RPMI7951 (cell line): Measurements from ENCODE around the gene GABPB2. TPM values are rescaled to one million over a fixed set of nuclear protein-coding genes. Genes with fewer than 3 reads are reported as not detected.

Source experiments
- DNase-seq: peaks from one replicate; pipeline ENCODE4 v3.0.0-alpha.2; 2012; ENCODE audit warnings: low read depth
- total RNA-seq: library from RNA; depleted of rRNA; stranded (reverse); fragments of >200 nt; shearing (Covaris generic); gene quantifications from 2 replicates; pipeline ENCODE4 v1.2.3, GENCODE V29; 2014

Gene GABPB2
- total RNA-seq, 1 experiment from 2014 or later = 6.7 TPM

DNA sequence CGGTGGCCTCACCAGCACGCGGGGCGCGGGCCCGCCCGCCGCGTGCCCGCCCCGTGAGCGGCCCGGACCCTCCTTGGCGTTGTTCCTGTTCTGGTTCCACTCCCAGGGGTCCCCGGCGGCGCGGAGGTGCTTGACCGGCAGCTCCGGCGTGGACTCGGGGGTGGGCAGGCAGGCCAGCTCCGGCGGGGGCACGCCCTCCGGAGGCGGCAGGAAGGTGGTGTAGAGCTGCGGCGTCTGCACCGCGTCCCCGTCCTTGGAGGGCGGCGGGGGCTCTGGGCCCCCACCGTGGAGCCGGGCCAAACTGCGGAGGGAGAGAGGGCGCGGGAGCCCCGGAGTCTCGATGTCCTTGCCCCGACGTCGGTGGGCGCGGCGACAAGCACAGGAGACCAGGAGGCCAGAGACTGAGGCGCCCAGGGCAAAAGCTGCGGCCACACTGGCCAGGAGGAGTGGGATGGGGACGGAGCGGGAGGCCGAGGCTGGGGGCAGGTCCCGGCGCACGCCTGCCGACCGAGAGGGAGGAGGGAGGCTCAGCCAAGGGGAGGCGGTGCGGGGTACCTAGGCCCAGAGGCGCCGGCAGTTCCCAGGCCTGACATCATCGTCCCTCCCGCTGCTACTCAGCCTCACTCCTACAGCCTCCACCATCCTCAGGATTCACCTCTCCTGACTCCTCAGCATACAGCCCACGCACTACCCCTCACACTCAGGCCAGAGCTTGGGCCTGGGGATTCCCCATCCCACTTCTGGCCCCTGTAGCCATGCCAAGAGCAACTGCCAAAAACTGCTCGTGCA lies 62.7 kb downstream of the GABPB2 start:
- DNase-seq = no peak

DNA sequence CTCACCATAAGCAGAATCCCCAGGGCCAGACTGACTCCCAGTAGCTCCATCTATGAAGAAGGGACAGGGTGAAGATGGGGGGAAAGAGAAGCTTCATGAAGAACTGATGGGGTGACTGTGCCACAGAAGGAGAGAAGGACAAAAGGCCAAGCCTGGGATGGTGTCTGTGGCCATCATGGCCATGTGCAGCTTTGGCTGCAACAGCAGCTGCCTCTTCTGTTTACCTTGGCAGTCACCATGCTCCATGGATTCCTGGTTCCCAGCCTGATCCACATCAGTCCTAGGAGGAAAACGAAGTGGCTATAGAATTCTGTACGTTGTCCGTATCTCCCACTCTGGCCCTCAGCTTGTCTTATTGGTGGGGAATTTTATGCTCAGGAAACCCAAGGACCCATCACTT lies 63.8 kb downstream of the GABPB2 start:
- DNase-seq = no peak

DNA sequence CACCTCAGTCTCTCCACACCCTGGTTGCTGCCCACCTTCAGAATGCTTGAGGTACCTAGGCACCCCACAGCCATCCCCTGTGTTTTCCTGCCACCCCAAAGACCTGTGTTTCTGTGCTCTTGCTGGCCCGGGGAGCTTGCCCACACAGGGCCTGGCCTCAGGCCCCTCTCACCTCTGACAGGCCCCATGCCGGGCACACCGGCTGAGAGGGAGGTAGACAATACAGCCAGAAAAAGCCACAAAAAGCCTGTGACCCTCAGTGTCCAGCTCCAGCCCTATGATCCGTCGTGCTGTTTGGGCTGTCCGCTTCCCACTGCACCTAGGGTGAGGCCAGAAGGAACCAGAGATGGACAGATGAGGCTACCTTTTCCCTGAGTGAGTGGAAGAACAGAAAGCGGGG lies 64.4 kb downstream of the GABPB2 start:
- no peak for DNase-seq

DNA sequence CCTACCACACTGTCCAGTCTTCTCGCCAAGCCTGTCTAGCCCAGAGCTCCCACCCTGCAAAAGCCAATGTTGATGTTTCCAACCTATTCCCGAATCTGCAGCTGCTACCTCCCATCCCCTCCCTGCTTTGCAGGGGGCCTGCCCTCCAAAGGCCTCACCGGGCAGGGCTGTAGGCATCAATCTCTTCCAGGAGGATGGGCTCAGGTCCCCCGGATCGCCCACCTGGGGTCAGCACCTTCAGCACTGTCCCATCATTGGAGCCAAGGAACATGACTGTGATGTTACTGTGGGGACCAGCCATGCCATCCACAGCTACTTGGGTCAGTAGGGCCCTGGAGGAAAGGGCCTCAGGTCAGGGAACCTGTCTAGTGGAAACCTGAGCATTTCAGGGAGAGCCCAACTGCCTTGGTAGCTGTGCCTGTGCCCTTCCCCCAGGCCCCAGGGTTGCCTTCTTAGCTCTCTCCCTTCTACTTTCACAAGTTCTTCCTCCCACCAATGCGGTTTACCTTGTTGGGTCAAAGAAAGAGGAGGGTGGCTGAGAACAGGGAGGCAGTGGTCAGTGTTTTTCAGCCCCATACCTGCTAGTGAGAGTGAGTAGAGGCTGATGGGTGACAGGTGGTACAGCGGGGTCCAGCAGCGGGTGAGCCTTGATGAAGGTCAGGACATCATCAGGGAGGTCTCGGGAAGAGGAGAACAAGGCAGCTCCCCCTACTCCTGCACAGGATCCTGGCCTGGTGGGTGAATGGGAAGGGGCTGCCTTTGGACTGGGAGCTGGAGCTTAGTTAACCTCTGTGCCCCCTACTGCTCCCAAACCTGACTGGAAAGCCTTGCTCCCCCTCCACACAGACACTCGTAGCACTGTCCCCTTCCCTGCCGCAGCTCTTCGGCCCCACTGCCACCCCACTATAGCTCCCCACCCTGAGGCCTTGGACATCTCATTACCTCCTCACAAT lies 65.1 kb downstream of the GABPB2 start:
- no peak for DNase-seq

DNA sequence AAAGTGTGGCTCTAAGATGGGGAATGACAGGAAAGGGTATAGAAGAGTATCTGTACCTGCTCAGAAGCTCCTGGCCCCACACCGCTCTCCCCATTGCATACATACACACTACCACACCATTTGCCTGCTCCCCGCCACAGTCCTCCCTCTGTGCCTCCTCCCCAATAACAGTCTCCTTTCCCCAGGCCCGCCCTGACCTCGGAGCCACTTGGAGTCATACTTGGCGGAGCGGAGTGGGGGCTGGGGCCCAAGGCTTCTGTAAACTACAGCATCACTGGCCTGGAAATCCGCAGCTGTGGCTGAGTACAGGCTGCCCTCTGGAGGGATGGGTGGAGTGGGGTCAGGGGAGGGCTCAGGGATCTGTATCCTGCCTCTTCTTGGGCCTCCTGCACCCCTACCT lies 67.2 kb downstream of the GABPB2 start:
- DNase-seq = no peak

DNA sequence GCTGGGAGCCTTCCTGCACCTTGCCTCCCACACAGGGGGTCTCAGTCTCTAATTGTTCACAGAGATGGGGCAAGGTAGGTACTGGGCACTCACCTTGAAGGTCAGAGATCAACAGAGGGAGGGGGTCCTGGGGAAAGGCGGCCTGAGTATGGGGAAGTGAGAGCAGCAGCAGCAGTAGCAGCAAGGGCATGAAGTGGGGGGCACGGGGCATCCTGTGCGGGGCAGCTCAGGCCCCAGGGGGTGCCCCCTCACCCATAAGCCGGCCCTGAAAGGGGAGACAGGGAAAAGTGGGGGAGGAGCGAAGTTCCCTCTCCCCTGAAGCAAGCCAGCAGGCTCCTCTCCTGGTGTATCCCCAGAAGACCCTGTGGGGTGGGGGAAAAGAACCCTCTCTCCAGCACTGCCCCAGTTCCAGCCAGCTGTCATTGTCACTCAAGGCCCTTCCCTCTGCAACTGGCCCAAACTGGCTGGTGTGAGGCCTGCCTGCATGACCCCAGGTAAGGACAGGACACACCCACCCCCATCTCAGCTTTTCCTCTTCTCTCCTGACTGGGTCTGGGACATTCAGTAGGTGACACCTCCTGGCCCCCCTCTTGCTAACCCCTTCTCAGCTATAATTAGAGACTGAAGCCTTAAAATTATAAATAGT lies 72.0 kb downstream of the GABPB2 start:
- DNase-seq = no peak

DNA sequence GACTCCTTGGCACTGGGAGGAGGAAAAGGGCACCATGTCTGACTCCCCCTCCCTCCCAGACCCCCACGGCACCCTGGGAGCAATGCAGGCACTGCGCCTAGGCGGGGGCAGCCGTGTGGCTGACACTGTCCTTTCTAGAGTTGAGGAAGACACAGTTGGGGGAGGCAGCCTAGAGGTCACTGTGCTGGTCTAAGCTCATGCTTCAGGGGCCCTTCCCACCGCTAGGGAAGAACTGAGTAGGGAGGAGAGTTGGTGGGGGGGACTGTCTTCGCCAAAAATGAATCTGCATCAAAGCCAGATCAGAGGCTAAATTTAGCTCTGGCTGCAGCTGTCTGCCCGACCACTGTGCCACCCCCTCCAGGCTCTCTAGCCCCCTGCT lies 72.5 kb downstream of the GABPB2 start:
- DNase-seq = no peak

- DNase-seq = no peak
Measured at GRCh38 chr1:151143986-151144385, 73.4 kb downstream of the GABPB2 start.

DNA sequence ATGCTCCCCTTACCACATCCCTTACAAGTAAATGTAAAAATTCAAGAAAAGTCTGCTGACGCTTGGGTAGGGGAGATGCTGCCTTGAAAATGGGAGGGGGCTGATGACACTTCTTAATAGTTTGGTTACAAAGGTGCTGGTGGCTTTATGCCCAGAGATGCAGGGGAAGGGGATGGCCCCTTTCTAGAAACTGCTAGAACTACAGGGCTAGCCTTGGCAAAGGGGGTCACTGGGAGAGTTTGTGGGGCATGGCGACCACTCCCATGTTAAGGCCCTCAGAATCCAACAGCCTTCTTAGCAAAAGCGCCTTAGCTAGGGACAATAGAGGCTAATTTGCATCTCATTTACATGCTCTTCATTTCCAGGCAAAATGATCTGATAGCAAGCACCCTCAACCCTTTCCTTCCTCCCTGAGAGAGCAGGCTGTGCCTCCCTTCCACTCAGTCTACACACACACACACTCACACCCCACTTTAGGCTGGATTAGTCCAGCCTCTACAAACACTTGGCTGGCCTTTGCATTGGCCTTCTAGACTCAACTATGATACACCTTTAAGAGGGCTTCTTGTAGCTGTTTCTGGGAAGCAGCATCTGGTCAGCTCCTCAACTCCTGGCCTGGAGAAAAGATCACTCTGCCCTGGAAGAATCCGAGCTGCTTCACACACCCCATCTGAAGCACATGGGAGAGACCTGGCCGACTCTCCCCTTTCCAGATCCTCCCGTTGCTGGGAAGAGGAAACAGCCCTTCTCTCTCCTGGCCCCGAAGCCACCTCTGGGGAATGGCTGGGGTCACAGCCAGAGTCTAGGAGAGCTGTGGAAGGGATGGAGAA lies 74.1 kb downstream of the GABPB2 start:
- no peak for DNase-seq

- DNase-seq = no peak
Measured at GRCh38 chr1:151145304-151146071, 74.9 kb downstream of the GABPB2 start.

DNA sequence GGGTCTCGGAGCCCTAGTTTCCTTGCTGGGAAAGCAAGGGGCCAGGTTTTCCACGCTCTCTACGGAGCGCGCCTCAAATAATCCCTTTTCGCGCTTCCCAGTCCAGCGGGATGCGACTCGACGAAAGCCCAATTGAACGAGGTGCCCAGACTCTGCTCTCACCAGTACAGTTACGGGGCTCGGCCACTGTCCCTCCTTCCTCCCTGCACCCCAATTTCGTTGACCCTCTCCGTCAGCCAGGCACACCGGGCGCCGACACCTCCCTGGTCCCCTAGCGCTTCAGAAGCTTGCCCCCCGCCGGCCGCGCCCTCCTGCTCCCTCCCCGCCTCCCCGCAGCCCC lies 75.5 kb downstream of the GABPB2 start:
- no peak for DNase-seq

DNA sequence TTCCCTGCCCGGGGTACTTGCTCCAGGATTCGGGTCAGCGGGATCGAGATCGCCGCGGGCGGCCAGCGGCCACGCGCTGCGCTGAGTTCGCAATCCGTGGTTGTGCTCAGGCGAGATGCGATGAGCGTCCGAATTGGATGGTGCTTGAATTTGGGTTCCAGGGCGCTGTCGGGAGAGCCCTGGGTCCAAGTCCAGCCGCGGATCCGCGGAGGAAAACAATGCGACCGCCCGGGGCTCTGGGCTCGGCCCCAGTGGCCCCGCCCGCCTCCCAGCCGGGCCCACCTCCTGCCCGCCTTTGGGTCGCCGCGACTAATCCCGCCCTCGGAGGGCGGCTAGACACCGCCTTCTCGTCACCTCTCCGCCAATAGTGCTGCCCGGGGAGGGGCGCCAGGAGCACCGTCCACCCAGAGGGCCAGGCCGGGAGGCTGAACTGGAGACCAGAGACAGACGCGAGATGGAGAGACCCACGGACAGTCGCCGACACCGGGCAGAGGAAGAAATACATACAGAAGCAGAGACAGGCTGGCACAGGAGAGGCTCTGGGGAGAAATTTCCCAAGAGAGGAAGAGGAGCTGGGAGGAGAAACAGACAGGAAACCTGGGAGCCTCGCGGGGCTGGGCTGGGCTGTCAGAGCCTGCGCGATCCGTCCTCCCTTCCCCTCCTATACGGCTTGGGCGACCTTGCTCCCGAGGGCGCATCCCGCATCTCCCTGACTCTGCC lies 76.0 kb downstream of the GABPB2 start, which contains the start of gene SEMA6C:
TSS of gene SEMA6C (minus strand) at position 220 of the 720 bp plus-strand sequence. CDS start 4,010 bp downstream, outside the sequence.
- DNase-seq = peak; percentile 89

GRCh38 chr1:151147132-151147503 lies 76.6 kb downstream of the GABPB2 start:
- no peak for DNase-seq

DNA sequence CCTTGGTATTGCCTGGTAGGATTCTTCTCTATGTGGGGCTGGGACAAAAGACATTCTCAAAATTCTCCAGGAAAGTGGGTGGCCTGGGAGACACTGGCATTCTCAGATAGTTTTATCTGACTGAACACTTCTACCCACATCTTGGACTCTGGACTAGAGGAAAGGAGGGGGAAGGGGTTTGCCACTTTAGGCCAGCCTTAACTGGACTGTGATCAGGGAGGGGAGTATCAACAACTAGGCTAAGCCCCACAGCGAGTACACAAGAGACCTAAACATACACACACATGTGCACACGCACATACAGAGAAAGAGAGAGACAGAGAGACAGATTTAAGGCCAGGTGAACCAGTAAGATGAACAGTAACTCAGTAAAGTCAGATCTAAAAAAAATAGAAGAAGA lies 77.1 kb downstream of the GABPB2 start:
- no peak for DNase-seq

DNA sequence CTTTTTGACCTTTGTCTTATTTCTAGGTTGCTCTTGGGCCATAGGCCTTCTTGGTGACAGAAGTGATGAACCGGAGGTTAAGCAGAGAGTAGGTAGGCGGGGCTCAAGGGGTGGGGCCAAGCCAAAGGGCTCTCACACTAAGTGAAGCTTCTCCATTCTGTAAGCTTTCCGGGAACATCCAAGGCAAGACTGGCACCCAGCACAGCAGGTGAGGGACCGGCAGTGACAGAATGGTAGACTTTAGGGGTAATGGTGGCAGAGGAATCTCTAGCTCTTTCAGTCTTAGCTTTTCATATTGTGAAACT lies 85.9 kb downstream of the GABPB2 start, which contains the start of gene TNFAIP8L2:
TSS of gene TNFAIP8L2 (plus strand) at position 135 of the 305 bp plus-strand sequence. CDS start 2,049 bp downstream, outside the sequence.
- no peak for DNase-seq

GRCh38 chr1:151157067-151157531 lies 86.5 kb downstream of the GABPB2 start:
- no peak for DNase-seq

DNA sequence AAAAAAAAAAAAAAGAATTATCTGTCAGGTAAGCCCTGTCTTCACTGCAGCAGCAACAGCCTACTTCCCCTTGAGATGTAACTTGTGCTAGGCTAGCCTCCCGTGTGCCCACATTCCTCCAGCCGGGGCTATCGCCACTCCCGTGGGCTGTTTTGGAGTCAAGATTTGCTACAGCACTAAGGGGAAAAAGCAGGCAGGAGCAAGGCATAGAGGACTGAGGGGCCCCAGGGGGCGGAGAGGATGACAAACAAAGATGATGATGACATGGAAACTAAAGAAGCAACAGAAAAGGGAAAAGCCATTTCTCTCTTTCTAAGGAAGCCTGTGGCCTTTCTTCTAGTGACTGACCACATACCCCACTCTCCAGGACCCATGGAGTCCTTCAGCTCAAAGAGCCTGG lies 87.8 kb downstream of the GABPB2 start:
- DNase-seq = no peak

GRCh38 chr1:151158751-151159251 lies 88.2 kb downstream of the GABPB2 start:
- no peak for DNase-seq

DNA sequence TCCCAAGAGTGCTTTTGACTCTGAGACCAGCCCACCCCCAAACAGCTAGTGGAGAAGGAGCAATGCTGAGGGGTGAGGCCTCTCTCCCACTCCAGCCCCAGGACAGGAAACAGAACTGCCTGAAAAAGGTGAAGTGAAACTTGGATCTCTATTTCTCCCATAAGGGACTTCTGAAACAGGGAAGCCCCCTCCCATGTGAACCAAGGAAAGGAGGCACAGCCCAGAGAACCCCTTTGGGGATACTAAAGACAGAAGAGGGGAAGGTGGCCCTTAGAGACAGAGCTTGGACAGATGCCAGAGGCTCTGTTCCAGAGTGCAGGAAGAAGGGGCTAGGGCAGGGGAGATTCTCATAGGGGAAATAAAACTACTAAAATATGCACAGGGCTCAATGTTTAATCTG lies 88.8 kb downstream of the GABPB2 start:
- DNase-seq = no peak
